DND-41 (cell line): ENCODE results near the gene VWA5B1.

Experiments
- CTCF ChIP-seq: IDR thresholded peaks from 2 replicates; pipeline ENCODE4 v1.5.1; 2012; ENCODE audit warnings: borderline replicate concordance, low read length, moderate library complexity, mild to moderate bottlenecking; ENCODE audit not compliant: poor library complexity, severe bottlenecking; ENCODE audit errors: extremely low read depth
- EZH2 ChIP-seq: IDR thresholded peaks from 3 replicates; pipeline ENCODE4 v1.6.1; 2012; ENCODE audit warnings: borderline replicate concordance, low read depth, mild to moderate bottlenecking, moderate library complexity, low read length, inconsistent platforms; ENCODE audit not compliant: severe bottlenecking

- TF ChIP-seq CTCF (no peak), EZH2 (no peak)
Measured at GRCh38 chr1:20334103-20334502, 43.4 kb downstream of the VWA5B1 start.
